PC-3 (cell line): Measurements from ENCODE around the gene CYP4X1.
"Not testable (repeated sequence)": the region's sequence is repeated elsewhere in the genome, so short reads cannot be mapped to it uniquely, and the experiment has no call there.

Experiments used
- CTCF ChIP-seq: fragments of 300-600 bp; sonication (generic); conservative IDR thresholded peaks from 2 replicates; pipeline ENCODE4 v1.5.1; 2017; ENCODE audit warnings: antibody characterized with exemption, low read depth, mild to moderate bottlenecking, low read length
- EZH2 ChIP-seq: fragments of 300-600 bp; sonication (generic); IDR thresholded peaks from one replicate; pipeline ENCODE4 v1.6.1; 2017; ENCODE audit warnings: antibody characterized with exemption, mild to moderate bottlenecking, low read length; ENCODE audit not compliant: unreplicated experiment

DNA sequence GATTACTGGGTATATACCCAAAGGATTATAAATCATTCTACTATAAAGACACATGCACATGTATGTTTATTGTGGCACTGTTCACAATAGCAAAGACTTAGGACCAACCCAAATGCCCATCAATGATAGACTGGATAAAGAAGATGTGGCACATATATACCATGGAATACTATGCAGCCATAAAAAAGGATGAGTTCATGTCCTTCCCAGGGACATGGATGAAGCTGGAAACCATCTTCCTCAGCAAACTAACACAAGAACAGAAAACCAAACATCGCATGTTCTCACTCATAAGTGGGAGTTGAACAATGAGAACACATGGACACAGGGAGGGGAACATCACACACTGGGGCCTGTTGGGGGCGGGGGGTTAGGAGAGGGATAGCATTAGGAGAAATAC is 32.9 kb upstream of the CYP4X1 start:
- not testable (repeated sequence) for TF ChIP-seq CTCF, EZH2
